Ishikawa (cell line): ENCODE measurements around the gene MT1H.

ENCODE experiments used
- CEBPB ChIP-seq: IDR thresholded peaks from 2 replicates; pipeline ENCODE4 v1.6.1; 2012
- CREB1 ChIP-seq: IDR thresholded peaks from 2 replicates; pipeline ENCODE4 v1.6.1; 2012; ENCODE audit warnings: low read depth
- EGR1 ChIP-seq: IDR thresholded peaks from 2 replicates; pipeline ENCODE4 v1.6.1; 2012
- EP300 ChIP-seq: IDR thresholded peaks from 2 replicates; pipeline ENCODE4 v1.6.1; 2012; ENCODE audit warnings: borderline replicate concordance
- FOXM1 ChIP-seq: IDR thresholded peaks from 2 replicates; pipeline ENCODE4 v1.6.1; 2012; ENCODE audit warnings: low read depth, borderline replicate concordance
- NFIC ChIP-seq: IDR thresholded peaks from 2 replicates; pipeline ENCODE4 v1.6.1; 2012
- RAD21 ChIP-seq: IDR thresholded peaks from 2 replicates; pipeline ENCODE4 v1.6.1; 2012; ENCODE audit warnings: low read depth
- TAF1 ChIP-seq: IDR thresholded peaks from 2 replicates; pipeline ENCODE4 v1.6.1; 2012; ENCODE audit warnings: low read depth, mild to moderate bottlenecking
- TCF12 ChIP-seq: IDR thresholded peaks from 2 replicates; pipeline ENCODE4 v1.6.1; 2012; ENCODE audit warnings: low read depth
- TEAD4 ChIP-seq: IDR thresholded peaks from 2 replicates; pipeline ENCODE4 v1.6.1; 2012
- YY1 ChIP-seq: IDR thresholded peaks from 2 replicates; pipeline ENCODE4 v1.6.1; 2012; ENCODE audit warnings: low read depth
- ZBTB7A ChIP-seq: IDR thresholded peaks from 2 replicates; pipeline ENCODE4 v1.6.1; 2012; ENCODE audit warnings: low read depth
- TF ChIP-seq, protein P1 (sequence below): IDR thresholded peaks from 2 replicates; pipeline ENCODE4 v1.6.1; 2012
- TF ChIP-seq, protein P2 (sequence below): IDR thresholded peaks from 2 replicates; pipeline ENCODE4 v1.6.1; 2012; ENCODE audit warnings: low read depth, mild to moderate bottlenecking
- TF ChIP-seq, protein P3 (sequence below): IDR thresholded peaks from 2 replicates; pipeline ENCODE4 v1.6.1; 2012

The MT1H gene

DNA sequence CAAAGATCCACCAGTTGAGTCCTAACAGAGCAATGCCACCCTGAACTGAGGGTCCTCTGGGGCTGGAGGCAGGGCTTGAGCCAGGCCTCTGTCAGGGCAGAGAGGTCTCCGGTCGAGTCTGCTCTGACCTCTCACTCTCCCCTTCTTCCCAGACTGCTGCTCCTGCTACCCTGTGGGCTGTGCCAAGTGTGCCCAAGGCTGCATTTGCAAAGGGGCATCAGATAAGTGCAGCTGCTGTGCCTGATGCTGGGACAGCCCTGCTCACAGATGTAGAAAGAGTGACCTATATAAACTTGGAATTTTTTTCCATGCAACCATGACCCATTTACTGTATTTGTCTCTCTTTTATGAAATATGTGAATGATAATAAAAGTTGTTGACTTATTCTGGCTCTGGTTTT is 20.3 kb upstream of the MT1H start:
- TF ChIP-seq, protein P1, sequence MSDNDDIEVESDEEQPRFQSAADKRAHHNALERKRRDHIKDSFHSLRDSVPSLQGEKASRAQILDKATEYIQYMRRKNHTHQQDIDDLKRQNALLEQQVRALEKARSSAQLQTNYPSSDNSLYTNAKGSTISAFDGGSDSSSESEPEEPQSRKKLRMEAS: no peak
- TF ChIP-seq NFIC: no peak
- TF ChIP-seq, protein P2, sequence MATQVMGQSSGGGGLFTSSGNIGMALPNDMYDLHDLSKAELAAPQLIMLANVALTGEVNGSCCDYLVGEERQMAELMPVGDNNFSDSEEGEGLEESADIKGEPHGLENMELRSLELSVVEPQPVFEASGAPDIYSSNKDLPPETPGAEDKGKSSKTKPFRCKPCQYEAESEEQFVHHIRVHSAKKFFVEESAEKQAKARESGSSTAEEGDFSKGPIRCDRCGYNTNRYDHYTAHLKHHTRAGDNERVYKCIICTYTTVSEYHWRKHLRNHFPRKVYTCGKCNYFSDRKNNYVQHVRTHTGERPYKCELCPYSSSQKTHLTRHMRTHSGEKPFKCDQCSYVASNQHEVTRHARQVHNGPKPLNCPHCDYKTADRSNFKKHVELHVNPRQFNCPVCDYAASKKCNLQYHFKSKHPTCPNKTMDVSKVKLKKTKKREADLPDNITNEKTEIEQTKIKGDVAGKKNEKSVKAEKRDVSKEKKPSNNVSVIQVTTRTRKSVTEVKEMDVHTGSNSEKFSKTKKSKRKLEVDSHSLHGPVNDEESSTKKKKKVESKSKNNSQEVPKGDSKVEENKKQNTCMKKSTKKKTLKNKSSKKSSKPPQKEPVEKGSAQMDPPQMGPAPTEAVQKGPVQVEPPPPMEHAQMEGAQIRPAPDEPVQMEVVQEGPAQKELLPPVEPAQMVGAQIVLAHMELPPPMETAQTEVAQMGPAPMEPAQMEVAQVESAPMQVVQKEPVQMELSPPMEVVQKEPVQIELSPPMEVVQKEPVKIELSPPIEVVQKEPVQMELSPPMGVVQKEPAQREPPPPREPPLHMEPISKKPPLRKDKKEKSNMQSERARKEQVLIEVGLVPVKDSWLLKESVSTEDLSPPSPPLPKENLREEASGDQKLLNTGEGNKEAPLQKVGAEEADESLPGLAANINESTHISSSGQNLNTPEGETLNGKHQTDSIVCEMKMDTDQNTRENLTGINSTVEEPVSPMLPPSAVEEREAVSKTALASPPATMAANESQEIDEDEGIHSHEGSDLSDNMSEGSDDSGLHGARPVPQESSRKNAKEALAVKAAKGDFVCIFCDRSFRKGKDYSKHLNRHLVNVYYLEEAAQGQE: no peak
- no peak for TF ChIP-seq EP300
- TF ChIP-seq YY1: no peak
- TF ChIP-seq TEAD4: no peak
- TF ChIP-seq TCF12: no peak
- no peak for TF ChIP-seq RAD21
- TF ChIP-seq EGR1: no peak
- no peak for TF ChIP-seq CEBPB
- no peak for TF ChIP-seq TAF1
- TF ChIP-seq, protein P3, sequence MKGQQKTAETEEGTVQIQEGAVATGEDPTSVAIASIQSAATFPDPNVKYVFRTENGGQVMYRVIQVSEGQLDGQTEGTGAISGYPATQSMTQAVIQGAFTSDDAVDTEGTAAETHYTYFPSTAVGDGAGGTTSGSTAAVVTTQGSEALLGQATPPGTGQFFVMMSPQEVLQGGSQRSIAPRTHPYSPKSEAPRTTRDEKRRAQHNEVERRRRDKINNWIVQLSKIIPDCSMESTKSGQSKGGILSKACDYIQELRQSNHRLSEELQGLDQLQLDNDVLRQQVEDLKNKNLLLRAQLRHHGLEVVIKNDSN: no peak
- TF ChIP-seq ZBTB7A: no peak

DNA sequence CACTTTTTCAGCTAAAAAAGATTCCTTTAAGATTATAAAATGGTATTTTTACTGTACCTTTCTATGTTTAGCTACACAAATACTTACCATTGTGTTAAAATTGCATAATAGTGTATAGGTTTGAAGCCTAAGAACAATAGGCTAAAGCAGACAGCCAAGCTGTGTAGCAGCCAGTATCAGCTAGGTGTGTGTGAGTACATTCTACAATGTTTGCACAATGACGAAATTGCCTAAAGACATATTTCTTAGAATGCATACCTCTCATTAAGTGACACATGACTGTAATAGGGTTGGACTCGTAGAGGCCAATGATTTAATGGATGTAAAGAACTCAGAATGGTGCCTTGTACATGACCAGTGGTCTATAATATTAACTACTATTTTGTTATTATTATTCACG is 19.8 kb upstream of the MT1H start:
- TF ChIP-seq ZBTB7A (no peak), NFIC (no peak), CEBPB (peak; percentile 82), FOXM1 (no peak), EP300 (no peak), TEAD4 (peak; percentile 24; the same call in 1 of the 2 replicates)
- TF ChIP-seq, protein P2: no peak
- TF ChIP-seq, protein P3: no peak

DNA sequence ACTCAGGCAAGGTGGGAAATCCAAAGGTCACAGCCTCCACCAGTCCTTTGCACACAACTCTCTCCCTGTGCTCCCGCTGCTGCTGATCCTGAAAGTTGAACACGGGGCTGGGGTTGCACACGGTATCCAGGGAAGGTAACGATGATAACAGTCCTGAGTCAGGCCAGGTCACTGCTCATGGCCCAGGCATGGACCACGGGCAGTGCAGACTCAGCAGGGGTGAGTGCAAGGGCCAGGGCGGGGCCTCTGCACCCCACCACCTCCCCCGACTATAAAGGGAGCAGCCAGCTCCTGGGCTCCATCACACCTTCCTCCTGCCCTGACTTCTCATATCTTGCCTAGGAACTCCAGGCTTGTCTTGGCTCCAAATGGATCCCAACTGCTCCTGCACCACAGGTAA is 18.0 kb upstream of the MT1H start, which contains the start of gene MT1B:
MT1B (plus strand) TSS at position 301 of the 400 bp plus-strand sequence; CDS start at position 369, 68 bp downstream.
- TF ChIP-seq, protein P2: no peak
- TF ChIP-seq CEBPB: no peak
- TF ChIP-seq, protein P1: no peak
- no peak for TF ChIP-seq YY1
- TF ChIP-seq, protein P3: no peak
- TF ChIP-seq NFIC: no peak
- no peak for TF ChIP-seq RAD21
- TF ChIP-seq EP300: no peak
- TF ChIP-seq TCF12: no peak
- no peak for TF ChIP-seq TAF1
- TF ChIP-seq CREB1: no peak
- no peak for TF ChIP-seq ZBTB7A
- TF ChIP-seq TEAD4: no peak
- TF ChIP-seq EGR1: no peak
- TF ChIP-seq FOXM1: no peak

DNA sequence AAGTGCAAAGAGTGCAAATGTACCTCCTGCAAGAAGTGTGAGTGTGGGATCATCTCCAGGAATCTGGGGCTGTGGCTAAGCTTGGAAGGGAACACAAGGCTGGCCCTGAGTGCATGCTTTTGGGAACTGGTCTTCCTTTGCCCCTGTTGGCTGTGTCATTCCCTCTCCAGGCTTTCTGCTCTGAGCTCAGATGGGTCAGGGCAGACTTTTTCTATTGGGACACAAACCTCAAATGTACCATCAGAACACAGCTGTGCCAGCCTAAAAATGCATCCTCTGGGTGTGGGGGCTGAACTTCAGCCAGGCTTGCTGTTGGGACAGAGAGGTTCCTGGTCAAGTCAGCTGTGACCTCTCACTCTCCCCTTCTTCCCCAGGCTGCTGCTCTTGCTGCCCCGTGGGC is 17.0 kb upstream of the MT1H start:
- TF ChIP-seq CREB1 (no peak), EP300 (no peak), RAD21 (no peak)
